ENCODE measurements around the gene MYL5.

Gene MYL5

GRCh38 chr4:708631-708933, 34.2 kb downstream of the MYL5 start:
- no peak for DNase-seq

DNA sequence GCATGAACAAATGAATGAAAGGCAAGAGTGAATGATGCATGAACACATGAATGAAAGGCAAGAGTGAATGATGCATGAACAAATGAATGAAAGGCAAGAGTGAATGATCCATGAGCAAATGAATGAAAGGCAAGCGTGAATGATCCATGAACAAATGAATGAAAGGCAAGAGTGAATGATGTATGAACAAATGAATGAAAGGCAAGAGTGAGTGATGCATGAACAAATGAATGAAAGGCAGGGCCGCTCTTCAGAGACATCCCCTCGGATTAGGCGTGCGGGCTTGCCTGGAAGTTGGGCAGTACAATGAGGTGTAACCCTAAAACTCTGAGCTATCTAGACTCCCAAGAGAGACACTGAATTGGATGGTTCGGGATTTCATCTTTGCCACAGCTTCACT, 35.0 kb downstream of the MYL5 start:
- no peak for DNase-seq

GRCh38 chr4:710116-710515, 35.8 kb downstream of the MYL5 start:
- no peak for DNase-seq

- DNase-seq = no peak
Measured at GRCh38 chr4:710916-711315, 36.6 kb downstream of the MYL5 start.

- DNase-seq = no peak
Measured at GRCh38 chr4:712093-712492, 37.8 kb downstream of the MYL5 start.

DNA sequence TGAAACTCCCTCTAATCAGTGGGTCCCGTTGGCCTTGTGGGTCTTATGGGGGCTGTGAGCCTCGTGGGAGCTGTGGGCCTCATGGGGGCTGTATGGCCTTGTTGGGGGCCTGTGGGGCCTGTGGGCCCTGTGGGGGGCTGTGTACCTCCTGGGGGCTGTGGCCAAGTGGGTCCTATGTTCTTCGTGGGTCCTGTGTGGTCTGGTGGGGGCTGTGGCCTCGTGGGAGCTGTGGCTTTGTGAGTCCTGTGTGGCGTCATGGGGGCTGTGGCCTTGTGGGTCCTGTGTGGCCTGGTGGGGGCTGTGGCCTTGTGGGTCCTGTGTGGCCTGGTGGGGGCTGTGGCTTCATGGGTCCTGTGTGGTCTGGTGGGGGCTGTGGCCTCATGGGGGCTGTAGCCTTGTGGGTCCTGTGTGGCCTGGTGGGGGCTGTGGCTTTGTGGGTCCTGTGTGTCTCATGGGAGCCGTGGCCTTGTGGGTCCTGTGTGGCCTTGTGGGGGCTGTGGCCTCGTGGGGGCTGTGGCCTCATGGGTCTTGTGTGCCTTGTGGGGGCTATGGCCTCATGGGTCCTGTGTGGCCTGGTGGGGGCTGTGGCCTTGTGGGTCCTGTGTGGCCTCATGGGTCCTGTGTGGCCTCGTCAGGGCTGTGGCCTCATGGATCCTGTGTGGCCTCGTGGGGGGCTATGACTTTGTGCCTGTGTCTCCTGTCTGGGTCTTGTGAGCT, 38.7 kb downstream of the MYL5 start:
- no peak for DNase-seq

DNA sequence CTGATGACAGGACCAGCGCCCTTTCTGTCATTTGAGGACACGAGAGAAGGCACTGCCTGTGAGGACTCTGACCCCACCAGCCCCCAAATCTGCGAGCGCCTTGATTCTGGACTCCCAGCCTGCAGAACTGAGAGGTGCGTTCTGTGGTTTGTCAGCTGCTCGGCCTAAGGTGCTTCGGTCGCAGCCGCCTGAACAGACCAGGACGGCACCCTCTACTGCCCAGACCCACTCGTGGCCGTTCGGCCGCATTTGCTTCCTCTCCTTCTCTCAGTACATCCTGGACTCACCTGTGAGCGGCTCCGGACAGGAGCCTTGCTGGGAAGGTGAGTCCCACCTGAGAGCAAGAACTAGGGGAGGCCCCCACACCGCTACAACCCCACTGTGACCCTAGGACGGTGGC, 39.7 kb downstream of the MYL5 start:
- DNase-seq = no peak

- no peak for DNase-seq
Measured at GRCh38 chr4:717601-718320, 43.4 kb downstream of the MYL5 start.

DNA sequence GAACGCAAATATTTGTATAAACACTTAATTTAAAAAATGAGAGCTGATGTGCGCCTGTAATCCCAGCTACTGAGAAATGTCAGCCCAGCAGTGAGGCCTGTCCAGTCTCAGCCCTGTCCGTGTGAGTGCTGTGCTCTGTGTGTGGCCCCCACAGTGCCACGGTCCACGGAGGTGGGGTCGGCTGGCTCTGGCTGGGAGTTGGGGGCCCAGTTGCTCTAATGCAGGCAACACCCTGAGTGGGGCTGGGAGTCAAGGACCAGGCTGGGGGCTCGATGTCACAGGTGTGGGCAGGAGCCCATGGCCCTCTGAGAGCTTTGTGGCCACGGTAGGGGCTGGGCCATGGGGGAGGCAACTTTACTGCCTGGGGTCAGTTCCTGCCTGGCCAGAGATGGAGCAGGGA, 44.1 kb downstream of the MYL5 start:
- DNase-seq = no peak

GRCh38 chr4:720111-720860, 45.9 kb downstream of the MYL5 start:
- DNase-seq = no peak

DNA sequence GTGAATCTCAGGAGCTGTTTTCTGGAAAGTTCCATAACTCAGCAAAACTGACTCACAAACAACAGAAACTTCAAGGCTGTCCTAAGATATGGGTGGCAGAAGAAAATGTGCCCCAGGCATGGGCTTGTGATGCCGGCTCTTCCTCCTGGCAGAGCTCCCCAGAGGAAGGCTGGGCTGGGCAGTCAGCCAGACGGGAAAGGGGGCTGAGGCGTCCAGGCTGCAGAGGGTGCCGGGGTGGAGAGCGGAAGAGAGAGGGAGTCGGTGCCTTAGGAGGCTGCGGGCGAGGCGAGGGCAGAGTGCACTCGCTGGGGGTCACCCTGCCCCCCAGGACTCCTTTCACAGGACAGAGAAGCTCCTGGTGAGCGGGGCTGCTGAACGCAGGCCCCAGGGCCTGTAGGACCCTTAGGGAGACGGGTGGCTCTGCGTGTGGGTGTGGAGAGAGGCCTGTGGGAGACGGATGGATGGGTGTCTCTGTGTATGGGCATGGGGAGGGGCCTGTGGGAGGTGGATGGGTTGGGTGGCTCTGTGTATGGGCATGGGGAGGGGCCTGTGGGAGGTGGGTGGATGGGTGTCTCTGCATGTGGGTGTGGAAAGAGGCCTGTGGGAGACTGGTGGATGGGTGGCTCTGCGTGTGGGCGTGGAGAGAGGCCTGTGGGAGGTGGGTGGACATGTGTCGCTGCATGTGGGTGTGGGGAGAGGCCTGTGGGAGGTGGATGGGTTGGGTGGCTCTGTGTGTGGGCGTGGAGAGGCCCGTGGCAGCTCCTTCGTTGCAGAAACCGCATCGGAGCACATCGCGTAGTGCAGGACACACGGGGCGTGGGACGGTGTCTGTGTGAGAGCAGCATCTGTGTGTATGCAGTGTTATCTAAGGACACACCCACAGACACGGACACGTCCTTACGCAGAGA, 47.2 kb downstream of the MYL5 start:
- DNase-seq = no peak

GRCh38 chr4:722169-722725, 47.9 kb downstream of the MYL5 start:
- DNase-seq = no peak

DNA sequence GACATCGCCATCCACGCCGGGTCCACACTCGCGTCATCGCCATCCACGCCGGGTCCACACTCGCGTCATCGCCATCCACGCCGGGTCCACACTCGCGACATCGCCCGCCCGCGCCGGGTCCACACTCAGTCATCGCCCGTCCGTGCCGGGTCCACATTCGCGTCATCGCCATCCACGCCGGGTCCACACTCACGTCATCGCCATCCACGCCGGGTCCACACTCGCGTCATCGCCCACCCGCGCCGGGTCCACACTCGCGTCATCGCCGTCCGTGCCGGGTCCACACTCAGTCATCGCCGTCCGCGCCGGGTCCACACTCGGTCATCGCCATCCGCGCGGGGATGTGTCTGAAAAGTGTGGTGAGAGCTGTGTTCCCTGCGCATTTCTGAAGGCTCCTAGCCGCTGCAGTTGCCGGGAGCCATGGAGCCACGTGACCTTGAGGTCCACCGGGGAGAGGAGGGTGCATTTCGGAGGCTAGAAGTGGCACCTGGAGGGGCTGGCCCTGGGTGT, 48.6 kb downstream of the MYL5 start:
- no peak for DNase-seq

DNA sequence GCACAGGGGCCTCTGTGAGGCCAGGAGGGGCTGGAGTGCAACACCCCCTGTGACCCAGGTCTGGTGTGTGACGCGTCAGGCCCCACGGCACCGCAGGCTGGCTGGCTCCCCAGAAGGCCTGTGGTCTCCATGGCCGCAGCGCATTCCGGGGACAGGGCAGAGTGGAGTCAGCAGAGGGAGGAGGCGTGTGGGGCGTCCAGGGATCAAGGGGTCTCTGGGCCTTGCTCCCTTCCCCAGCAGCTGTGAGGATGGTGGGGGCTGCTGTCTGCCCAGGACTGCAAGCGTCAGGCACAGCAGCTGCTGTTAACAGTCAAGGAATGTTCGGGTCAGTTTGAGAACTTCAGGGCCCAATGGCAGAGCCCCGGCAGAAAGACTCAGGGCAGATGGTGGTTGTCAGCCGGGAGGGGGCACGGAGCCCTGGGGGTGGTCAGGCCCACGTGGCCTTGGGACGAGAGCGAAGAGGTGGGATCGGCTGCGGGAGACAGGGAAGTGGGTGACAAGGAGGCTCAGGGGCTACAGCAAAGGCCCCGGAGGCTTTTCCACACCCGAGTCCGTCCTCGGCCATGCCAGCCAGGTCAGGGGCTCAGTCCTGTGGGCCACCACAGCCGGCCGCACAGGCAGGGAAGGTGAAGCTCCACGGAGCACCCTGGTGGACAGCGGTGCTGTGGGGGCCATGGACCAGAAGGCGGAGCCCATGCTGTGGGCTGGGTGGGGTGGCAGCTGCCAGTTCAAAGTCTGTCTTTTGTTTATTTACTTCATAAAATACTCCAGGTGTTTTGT, 49.6 kb downstream of the MYL5 start:
- DNase-seq = no peak

DNA sequence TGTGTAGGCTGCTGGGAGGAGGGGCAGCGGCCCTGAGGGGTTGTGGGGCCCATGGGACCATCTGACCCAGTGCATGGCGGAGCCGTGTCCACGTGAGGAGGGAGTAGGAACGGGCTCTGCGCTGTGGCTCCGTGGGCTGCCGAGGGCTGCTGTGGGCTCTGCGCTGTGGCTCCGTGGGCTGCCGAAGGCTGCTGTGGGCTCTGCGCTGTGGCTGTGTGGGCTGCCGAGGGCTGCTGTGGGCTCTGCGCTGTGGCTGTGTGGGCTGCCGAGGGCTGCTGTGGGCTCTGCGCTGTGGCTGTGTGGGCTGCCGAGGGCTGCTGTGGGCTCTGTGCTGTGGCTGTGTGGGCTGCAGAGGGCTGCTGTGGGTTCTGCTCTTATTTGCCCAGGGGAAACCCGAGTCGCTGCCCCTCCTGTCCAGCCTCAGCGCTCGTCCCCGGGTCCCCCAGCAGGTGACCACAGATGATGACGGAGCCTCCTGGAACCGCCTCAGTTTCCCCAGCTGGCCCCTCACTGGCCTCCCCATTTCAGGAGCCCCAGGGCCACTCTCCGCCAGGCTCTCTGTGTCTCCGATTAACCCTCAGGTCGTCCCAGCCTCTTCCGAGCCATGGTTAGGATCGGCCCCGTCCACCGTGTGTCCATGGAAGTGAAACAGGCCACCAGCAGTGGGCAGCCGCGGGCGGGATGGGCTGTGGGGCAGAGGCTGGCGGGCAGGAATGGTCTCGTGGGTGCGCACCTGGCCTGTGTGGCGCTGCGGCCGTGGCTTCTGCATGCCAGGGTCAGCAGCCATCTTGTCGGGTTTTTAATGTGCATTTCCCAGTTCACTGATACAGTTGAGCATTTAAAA, 51.3 kb downstream of the MYL5 start:
- no peak for DNase-seq

- no peak for DNase-seq
Measured at GRCh38 chr4:726235-726787, 52.0 kb downstream of the MYL5 start.

DNA sequence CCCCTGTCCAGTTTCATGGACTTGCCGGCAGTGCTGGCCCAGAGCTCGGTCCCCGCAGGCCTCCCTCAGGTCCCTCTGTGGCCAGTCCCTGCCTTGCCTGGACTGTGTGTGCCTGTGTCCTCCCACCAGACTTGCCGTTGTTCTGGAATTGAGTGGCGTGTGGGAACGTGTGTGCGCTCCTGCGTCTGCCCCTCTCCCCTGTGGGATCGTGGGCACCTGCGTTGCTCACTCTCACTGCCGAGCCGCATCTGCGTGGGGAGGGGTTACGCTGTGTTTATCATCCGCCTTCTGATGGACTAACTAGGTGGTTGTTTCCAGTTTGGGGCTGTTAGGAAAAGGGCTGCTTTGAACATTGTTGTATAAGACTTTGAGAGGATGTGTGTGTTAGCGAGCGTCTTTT, 52.5 kb downstream of the MYL5 start:
- no peak for DNase-seq

GRCh38 chr4:727576-727975, 53.2 kb downstream of the MYL5 start:
- no peak for DNase-seq

DNA sequence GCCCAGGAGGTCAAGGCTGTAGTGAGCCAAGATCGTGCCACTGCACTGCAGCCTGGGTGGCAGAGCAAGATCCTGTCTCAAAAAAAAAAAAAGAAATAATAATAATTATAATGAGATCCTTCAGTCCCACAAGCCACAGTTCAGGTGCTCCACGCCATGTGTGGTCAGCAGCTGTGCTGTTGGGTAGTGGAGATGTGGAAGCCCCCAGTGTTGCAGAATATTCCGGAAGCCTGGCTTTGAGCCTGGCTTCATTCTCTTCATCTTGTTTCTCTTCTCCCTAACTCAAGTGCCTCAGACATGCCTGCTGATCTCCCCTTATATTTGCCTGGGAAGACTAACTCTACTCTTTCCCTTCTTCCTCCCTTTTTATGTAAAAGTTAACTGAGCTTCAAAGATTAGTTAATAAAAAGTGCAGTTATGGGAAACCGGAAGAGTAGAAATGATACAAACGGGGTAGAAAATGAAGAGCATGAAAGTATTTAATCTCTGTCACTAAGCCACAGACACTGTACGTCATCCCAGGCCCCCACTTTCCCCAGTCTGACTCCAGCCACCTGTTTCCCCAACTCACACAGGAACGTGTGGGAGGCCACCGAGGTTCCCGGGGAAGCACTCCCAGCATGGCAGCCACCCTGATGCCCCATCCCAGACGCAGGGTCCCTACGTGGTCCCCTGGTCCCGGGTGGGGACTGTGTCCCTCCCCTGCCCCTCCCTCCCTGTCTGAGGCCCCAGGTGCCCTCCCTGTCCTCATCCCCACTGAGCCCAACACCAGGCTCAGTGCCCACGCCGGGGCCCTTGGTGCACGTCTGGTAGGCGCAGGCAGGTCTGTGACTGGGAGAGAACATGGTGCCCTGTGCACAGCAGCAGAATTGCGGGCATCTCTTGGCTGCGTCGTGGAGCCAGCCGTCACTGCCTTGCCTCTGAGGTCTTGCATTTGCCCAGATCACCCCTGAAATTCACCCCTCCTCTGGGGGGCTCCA, 55.3 kb downstream of the MYL5 start:
- no peak for DNase-seq
